Measurements from ENCODE around the gene ANKRD33B.

GRCh38 chr5:10626473-10627013 is 62.7 kb downstream of the ANKRD33B start:
- TF ChIP-seq CTCF (conservative IDR thresholded peaks at IDR 0.05; ENCODE audit: low read depth, low read length) (no peak), EZH2 (IDR thresholded peaks at IDR 0.05; ENCODE audit: borderline replicate concordance, low read depth, low read length, poor library complexity, severe bottlenecking) (no peak)

Measured in A673 (cell line).